ENCODE measurements around the gene LCE5A. TPM values are rescaled to one million over a fixed set of nuclear protein-coding genes. Genes with fewer than 3 reads are reported as not detected.

The LCE5A gene
- total and polyA plus RNA-seq, 2 experiments from 2014 or later = not detected

DNA sequence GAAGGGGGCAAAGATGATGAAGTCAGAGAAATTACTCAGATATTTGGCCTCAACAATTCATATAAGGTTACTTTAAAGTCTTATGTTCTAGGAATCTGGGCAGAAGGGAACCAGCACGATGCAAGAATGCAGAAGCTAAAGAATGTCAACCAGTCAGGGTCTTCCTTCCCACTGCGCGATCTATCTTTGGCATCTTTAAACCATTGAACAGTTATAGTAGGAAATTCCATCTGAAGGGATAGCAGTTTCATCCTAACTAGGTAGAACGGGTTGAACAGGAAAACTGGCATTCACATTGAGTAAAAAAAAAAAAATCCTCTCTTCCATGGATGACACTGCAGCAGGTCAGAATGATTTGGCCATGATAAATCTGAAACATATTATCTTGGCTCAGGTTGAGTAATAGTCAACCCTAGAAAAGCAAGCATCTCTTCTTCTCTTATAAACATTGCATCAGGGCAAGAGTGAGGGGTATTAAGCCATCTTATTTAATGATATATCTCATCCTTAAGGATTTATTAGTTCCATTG lies 10.0 kb downstream of the LCE5A start:
- Histone ChIP-seq H3K79me2 (no peaks in the 10 kb centered on the region), H3K27ac (no peak overlapping the region), H3K4me3 (no peak overlapping the region), H3K9me2 (replicated peaks; ENCODE audit: insufficient read depth) (no peaks in the 10 kb centered on the region), H2AFZ (no peak overlapping the region), H3K4me1 (ENCODE audit: insufficient read depth) (no peaks in the 10 kb centered on the region), H3K9me3 (ENCODE audit: low read depth) (peaks cover 3% of the 10 kb centered on the region), H3K4me2 (no peak overlapping the region), H3K27me3 (no peaks in the 10 kb centered on the region), H4K20me1 (ENCODE audit: insufficient read depth, poor library complexity, severe bottlenecking) (no peaks in the 10 kb centered on the region), H3K36me3 (replicated peaks; ENCODE audit: insufficient read depth, low read depth) (no peaks in the 10 kb centered on the region)
- DNase-seq (ENCODE audit: low spot score) = no peak
- WGBS (ENCODE audit: low lambda C conversion rate, missing lambda C conversion rate) = 54% methylated on average over 4 of the region's 4 CpGs
- TF ChIP-seq, protein P1, sequence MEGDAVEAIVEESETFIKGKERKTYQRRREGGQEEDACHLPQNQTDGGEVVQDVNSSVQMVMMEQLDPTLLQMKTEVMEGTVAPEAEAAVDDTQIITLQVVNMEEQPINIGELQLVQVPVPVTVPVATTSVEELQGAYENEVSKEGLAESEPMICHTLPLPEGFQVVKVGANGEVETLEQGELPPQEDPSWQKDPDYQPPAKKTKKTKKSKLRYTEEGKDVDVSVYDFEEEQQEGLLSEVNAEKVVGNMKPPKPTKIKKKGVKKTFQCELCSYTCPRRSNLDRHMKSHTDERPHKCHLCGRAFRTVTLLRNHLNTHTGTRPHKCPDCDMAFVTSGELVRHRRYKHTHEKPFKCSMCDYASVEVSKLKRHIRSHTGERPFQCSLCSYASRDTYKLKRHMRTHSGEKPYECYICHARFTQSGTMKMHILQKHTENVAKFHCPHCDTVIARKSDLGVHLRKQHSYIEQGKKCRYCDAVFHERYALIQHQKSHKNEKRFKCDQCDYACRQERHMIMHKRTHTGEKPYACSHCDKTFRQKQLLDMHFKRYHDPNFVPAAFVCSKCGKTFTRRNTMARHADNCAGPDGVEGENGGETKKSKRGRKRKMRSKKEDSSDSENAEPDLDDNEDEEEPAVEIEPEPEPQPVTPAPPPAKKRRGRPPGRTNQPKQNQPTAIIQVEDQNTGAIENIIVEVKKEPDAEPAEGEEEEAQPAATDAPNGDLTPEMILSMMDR (IDR thresholded peaks at IDR 0.05; ENCODE audit: poor library complexity) = no peak
- TF ChIP-seq EZH2phosphoT487 (IDR thresholded peaks at IDR 0.05; ENCODE audit: low read depth, severe bottlenecking, unreplicated experiment) = no peak
- TF ChIP-seq EZH2 (IDR thresholded peaks at IDR 0.05; ENCODE audit: borderline replicate concordance) = no peak

DNA sequence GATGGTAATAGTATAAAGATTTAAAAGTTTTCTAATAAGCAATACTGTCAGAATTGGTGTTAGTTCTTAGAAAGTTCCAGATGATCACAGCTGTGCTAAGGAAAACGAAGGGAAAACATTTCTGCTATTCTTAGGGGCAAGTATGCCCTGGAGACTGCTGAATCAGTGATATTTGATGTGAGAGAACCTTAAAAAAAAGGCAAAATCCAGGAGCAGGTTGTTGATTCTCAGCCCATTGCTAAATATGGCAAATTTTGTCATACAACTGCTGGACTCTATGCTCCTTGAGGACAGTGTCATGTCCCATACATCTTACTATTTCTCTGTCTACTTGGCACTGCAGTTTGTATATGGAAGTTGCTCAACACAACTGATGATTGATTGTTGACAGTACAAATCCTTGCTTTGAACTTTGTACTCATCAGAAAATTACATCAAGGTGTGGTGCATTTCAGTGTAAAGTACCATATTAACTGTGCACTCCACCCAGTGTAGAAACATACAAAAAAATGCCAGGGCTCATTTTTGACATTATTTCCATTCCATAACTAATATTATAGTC lies 14.6 kb downstream of the LCE5A start:
- Histone ChIP-seq H2AFZ (no peak overlapping the region), H3K27me3 (no peaks in the 10 kb centered on the region), H3K4me3 (no peak overlapping the region), H3K4me2 (no peak overlapping the region), H3K9me2 (replicated peaks; ENCODE audit: insufficient read depth) (no peaks in the 10 kb centered on the region), H4K20me1 (ENCODE audit: insufficient read depth, poor library complexity, severe bottlenecking) (no peaks in the 10 kb centered on the region), H3K9me3 (ENCODE audit: low read depth) (peaks cover 3% of the 10 kb centered on the region), H3K79me2 (no peaks in the 10 kb centered on the region), H3K36me3 (replicated peaks; ENCODE audit: insufficient read depth, low read depth) (no peaks in the 10 kb centered on the region), H3K4me1 (ENCODE audit: insufficient read depth) (no peaks in the 10 kb centered on the region), H3K27ac (no peak overlapping the region)
- WGBS (ENCODE audit: low lambda C conversion rate, missing lambda C conversion rate) = 0% methylated on average over 1 of the region's 1 CpG
- TF ChIP-seq EZH2phosphoT487 (IDR thresholded peaks at IDR 0.05; ENCODE audit: low read depth, severe bottlenecking, unreplicated experiment) (no peak), EZH2 (IDR thresholded peaks at IDR 0.05; ENCODE audit: borderline replicate concordance) (no peak)
- TF ChIP-seq, protein P1 (IDR thresholded peaks at IDR 0.05; ENCODE audit: poor library complexity) = no peak
- DNase-seq (ENCODE audit: low spot score) = no peak

DNA sequence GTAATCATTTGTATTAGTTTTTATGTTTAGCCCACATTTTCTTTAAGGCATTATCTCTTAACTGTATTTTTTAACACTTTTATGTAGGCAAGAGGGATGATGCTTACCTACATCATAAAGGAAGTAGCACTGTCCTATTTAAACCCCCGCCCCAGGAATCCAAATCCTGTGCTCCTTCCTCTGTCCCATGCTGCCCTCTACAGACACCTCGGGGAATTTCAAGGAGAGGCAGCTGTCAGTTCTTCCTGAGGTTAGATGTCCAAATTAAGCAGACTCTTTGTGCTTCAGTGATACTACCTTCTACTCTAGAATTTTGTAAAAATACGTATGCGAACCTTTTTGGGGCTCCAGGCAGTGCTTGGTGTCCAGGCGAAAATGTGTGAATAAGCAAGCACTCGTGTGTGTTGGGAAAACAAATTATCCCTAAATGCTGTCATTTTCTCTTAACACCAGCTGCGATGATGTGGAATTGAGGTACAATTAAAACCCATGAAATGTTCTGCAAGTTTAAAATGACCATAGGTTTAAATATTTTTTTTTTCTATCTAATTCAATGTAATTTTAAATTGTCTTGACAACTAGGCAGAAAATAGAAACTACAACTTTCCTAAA lies 22.8 kb downstream of the LCE5A start:
- H4K20me1 ChIP-seq (ENCODE audit: insufficient read depth, poor library complexity, severe bottlenecking) = no peaks in the 10 kb centered on the region
- H2AFZ ChIP-seq = no peak overlapping the region
- H3K4me3 ChIP-seq = no peak overlapping the region
- no peaks in the 10 kb centered on the region for H3K9me2 ChIP-seq (replicated peaks; ENCODE audit: insufficient read depth)
- TF ChIP-seq EZH2 (IDR thresholded peaks at IDR 0.05; ENCODE audit: borderline replicate concordance) = no peak
- no peaks in the 10 kb centered on the region for H3K4me1 ChIP-seq (ENCODE audit: insufficient read depth)
- no peak overlapping the region for H3K27ac ChIP-seq
- H3K36me3 ChIP-seq (replicated peaks; ENCODE audit: insufficient read depth, low read depth) = no peaks in the 10 kb centered on the region
- no peaks in the 10 kb centered on the region for H3K9me3 ChIP-seq (ENCODE audit: low read depth)
- H3K27me3 ChIP-seq = no peaks in the 10 kb centered on the region
- DNase-seq (ENCODE audit: low spot score) = no peak
- no peak overlapping the region for H3K4me2 ChIP-seq
- 60% methylated on average over 7 of the region's 7 CpGs for WGBS (ENCODE audit: low lambda C conversion rate, missing lambda C conversion rate)
- H3K79me2 ChIP-seq = no peaks in the 10 kb centered on the region

DNA sequence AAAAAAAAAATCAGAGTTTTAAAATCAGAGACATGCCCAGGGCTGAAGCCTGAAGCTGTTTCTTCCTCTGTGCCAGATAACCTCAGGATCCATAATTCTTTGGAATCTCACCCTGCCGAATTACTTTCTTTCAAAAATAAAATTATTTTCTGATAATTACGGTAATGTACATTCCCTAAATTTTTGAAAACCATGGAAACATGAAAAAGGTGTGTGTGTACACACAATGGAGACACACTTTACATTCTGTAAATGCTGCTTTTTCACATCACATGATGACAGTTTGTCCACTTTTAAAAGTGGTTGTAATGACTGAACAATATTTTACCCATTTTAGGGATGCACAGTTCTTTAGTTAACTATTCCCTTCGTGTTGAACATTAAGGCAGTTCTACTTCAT lies 25.2 kb downstream of the LCE5A start:
- Histone ChIP-seq H3K36me3 (replicated peaks; ENCODE audit: insufficient read depth, low read depth) (no peaks in the 10 kb centered on the region), H3K4me3 (no peak overlapping the region), H3K27ac (no peak overlapping the region), H3K4me2 (no peak overlapping the region), H3K9me3 (ENCODE audit: low read depth) (no peaks in the 10 kb centered on the region), H3K9me2 (replicated peaks; ENCODE audit: insufficient read depth) (no peaks in the 10 kb centered on the region), H3K79me2 (no peaks in the 10 kb centered on the region), H4K20me1 (ENCODE audit: insufficient read depth, poor library complexity, severe bottlenecking) (no peaks in the 10 kb centered on the region), H3K27me3 (no peaks in the 10 kb centered on the region), H3K4me1 (ENCODE audit: insufficient read depth) (no peaks in the 10 kb centered on the region), H2AFZ (no peak overlapping the region)
- no peak for DNase-seq (ENCODE audit: low spot score)
- TF ChIP-seq, protein P1 (IDR thresholded peaks at IDR 0.05; ENCODE audit: poor library complexity) = no peak
- TF ChIP-seq EZH2phosphoT487 (IDR thresholded peaks at IDR 0.05; ENCODE audit: low read depth, severe bottlenecking, unreplicated experiment) (no peak), EZH2 (IDR thresholded peaks at IDR 0.05; ENCODE audit: borderline replicate concordance) (no peak)
- WGBS (ENCODE audit: low lambda C conversion rate, missing lambda C conversion rate) = 61% methylated on average over 3 of the region's 3 CpGs
